Dendritic cell treated with granulocyte-macrophage colony-stimulating factor and Interleukin-4, amounts not matched to agents 40 ng/mL and 50 ng/mL, for 4 days (primary cell): ENCODE measurements around the gene CLSTN3.
"Not testable (repeated sequence)": the region's sequence is repeated elsewhere in the genome, so short reads cannot be mapped to it uniquely, and the experiment has no call there.

ENCODE experiments used
- H3K27ac Mint-ChIP-seq: one replicate; pipeline ENCODE4 v1.8.0; 2022; ENCODE audit warnings: mild to moderate bottlenecking, mixed read lengths
- H3K27me3 Mint-ChIP-seq: one replicate; pipeline ENCODE4 v1.8.0; 2022; ENCODE audit warnings: mild to moderate bottlenecking, mixed read lengths
- H3K36me3 Mint-ChIP-seq: one replicate; pipeline ENCODE4 v1.8.0; 2022; ENCODE audit warnings: low read depth, mixed read lengths
- H3K4me1 Mint-ChIP-seq: one replicate; pipeline ENCODE4 v1.8.0; 2022; ENCODE audit warnings: low read depth, mixed read lengths
- H3K4me3 Mint-ChIP-seq: one replicate; pipeline ENCODE4 v1.8.0; 2022; ENCODE audit warnings: mild to moderate bottlenecking, moderate library complexity, mixed read lengths
- H3K9me3 Mint-ChIP-seq: one replicate; pipeline ENCODE4 v1.8.0; 2022; ENCODE audit warnings: mixed read lengths
- intact Hi-C: fragments of 100-400 bp; cut with micrococcal nuclease; formaldehyde crosslinking; loops from one replicate; pipeline ENCODE4 v1.15.0; 2022

CLSTN3 gene

GRCh38 chr12:7096979-7097378 lies 33.2 kb upstream of the CLSTN3 start:
- Mint-ChIP-seq H3K4me3 (no peak overlapping the region), H3K4me1 (peaks cover 33% of the 10 kb centered on the region), H3K27ac (no peak overlapping the region), H3K27me3 (peaks cover 13% of the 10 kb centered on the region), H3K9me3 (no peaks in the 10 kb centered on the region), H3K36me3 (peaks cover 23% of the 10 kb centered on the region)
- intact Hi-C loops, result no loop called here

GRCh38 chr12:7099290-7099996 lies 30.7 kb upstream of the CLSTN3 start:
- peaks cover 10% of the 10 kb centered on the region for H3K27me3 Mint-ChIP-seq
- H3K9me3 Mint-ChIP-seq, result no peaks in the 10 kb centered on the region
- H3K27ac Mint-ChIP-seq, result peak overlapping the region; percentile 45
- H3K4me1 Mint-ChIP-seq, result peaks cover 35% of the 10 kb centered on the region
- H3K36me3 Mint-ChIP-seq, result peaks cover 42% of the 10 kb centered on the region
- intact Hi-C loops, result no loop called here
- no peak overlapping the region for H3K4me3 Mint-ChIP-seq

- intact Hi-C loops, result no loop called here
- H3K36me3 Mint-ChIP-seq, result peaks cover 48% of the 10 kb centered on the region
- no peak overlapping the region for H3K4me3 Mint-ChIP-seq
- H3K27me3 Mint-ChIP-seq, result peaks cover 6% of the 10 kb centered on the region
- H3K4me1 Mint-ChIP-seq, result peaks cover 30% of the 10 kb centered on the region
- H3K27ac Mint-ChIP-seq, result no peak overlapping the region
- no peaks in the 10 kb centered on the region for H3K9me3 Mint-ChIP-seq
These were observed 29.9 kb upstream of the CLSTN3 start for GRCh38 chr12:7100239-7100638.

DNA sequence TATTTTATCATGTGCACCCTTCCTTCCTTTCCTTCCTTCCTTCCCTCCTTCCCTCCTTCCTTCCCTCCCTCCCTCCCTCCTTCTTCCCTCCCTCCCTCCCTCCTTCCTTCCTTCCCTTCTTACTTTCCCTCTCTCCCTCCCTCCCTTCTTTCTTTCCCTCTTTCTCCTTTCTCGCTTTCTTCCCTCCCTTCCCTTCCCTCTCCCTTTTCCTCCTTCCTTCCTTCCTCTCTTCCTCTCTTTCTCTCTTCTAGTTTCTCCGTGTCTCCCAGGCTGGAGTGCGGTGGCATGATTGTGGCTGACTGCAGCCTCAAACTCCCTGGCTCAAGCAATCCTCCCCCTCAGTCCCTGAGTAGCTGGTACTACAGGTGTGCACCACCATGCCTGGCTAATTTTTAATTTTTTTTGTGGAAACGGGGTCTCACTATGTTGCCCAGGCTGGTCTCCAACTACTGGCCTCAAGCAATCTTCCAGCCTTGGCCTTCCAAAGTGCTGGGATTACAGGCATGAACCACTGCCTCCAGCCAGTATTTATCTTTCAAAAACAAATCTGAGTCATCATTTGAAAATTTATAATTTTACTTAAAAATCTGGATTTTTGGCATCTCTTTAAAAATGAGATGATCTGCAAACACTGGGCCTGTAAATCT lies 29.0 kb upstream of the CLSTN3 start:
- H3K4me1 Mint-ChIP-seq, result peaks cover 22% of the 10 kb centered on the region
- H3K4me3 Mint-ChIP-seq, result no peak overlapping the region
- H3K27ac Mint-ChIP-seq, result no peak overlapping the region

GRCh38 chr12:7101694-7102131 lies 28.5 kb upstream of the CLSTN3 start:
- Mint-ChIP-seq H3K27me3 (no peaks in the 10 kb centered on the region), H3K4me3 (no peak overlapping the region), H3K36me3 (peaks cover 61% of the 10 kb centered on the region), H3K27ac (no peak overlapping the region), H3K4me1 (peaks cover 22% of the 10 kb centered on the region), H3K9me3 (peaks cover 12% of the 10 kb centered on the region)
- intact Hi-C loops, result no loop called here

More for the DNA sequence above, 29.0 kb upstream of the CLSTN3 start:
- Mint-ChIP-seq H3K9me3 (peaks cover 7% of the 10 kb centered on the region), H3K36me3 (peaks cover 57% of the 10 kb centered on the region), H3K27me3 (peaks cover 1% of the 10 kb centered on the region)
- intact Hi-C loops, result no loop called here

GRCh38 chr12:7102582-7102981 lies 27.6 kb upstream of the CLSTN3 start:
- peaks cover 23% of the 10 kb centered on the region for H3K4me1 Mint-ChIP-seq
- H3K27ac Mint-ChIP-seq, result no peak overlapping the region
- H3K36me3 Mint-ChIP-seq, result peaks cover 55% of the 10 kb centered on the region
- H3K9me3 Mint-ChIP-seq, result peaks cover 12% of the 10 kb centered on the region
- no peaks in the 10 kb centered on the region for H3K27me3 Mint-ChIP-seq
- intact Hi-C loops, result no loop called here
- no peak overlapping the region for H3K4me3 Mint-ChIP-seq

DNA sequence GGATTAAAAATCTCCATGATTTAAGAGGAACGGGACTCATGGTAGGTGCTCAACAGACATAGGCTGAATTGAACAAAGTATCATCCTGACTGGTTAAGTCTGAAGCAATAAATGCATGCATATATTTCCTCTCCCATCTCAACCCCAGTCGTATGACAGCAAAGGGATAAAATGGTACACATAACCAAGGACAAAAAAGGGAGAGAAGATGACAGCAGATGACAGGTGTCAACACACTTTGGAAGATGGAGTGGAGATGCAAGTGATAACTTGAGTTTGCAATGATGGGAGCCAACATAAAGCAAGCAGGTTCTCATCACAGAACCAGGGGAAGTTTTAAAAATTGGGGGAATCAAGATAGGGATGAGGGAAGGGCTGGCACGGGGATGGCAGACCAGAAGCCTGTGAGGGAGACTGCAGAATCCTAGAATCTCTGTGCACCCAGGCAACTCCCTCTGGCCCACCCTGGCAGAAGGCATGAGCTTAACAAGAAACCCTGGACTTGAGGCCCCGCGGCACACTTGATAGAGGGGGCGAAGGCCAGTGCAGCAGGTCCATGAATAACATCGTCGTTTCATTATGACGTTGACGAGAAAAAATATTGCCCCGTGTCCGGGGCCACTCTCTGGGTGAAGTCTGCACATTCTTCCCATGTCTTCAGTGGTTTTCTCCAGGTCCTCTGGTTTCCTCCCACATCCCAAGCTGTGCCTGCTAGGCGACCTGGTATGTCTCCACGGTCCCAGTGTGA lies 26.2 kb upstream of the CLSTN3 start:
- Mint-ChIP-seq H3K4me3 (no peak overlapping the region), H3K27ac (no peak overlapping the region), H3K9me3 (peaks cover 12% of the 10 kb centered on the region), H3K27me3 (no peaks in the 10 kb centered on the region), H3K4me1 (peaks cover 32% of the 10 kb centered on the region), H3K36me3 (peaks cover 44% of the 10 kb centered on the region)
- intact Hi-C loops, result no loop called here

DNA sequence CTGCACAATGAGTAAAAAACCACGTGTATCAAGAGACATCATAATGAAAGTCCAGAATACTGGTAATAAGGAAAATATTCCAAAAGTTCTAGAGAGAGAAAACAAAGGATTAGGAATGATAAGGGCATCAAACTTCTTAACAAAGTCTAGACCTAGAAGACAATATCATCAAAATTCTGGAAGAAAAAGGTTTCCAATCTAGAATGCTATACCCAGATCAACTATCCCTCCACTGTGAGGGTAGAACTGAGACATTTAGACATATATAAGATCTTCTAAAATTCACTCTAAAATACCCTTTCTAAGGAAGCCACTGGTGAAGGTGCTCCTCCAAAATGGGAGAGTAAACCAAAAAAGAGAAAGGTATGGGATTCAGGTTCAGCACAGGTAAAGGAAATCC lies 24.1 kb upstream of the CLSTN3 start:
- H3K9me3 Mint-ChIP-seq, result peaks cover 12% of the 10 kb centered on the region
- H3K4me1 Mint-ChIP-seq, result peaks cover 40% of the 10 kb centered on the region
- H3K4me3 Mint-ChIP-seq, result no peak overlapping the region
- peaks cover 44% of the 10 kb centered on the region for H3K36me3 Mint-ChIP-seq
- intact Hi-C loops, result loop anchor here (5.0 kb wide), 1 partner anchor 44 kb away; the partner anchor contains the start of gene C1S
- H3K27me3 Mint-ChIP-seq, result no peaks in the 10 kb centered on the region
- H3K27ac Mint-ChIP-seq, result no peak overlapping the region

GRCh38 chr12:7107181-7107580 lies 23.0 kb upstream of the CLSTN3 start:
- intact Hi-C loops, result loop anchor here (5.0 kb wide), 1 partner anchor 45 kb away; the partner anchor contains the start of gene C1S
- peaks cover 12% of the 10 kb centered on the region for H3K9me3 Mint-ChIP-seq
- H3K27me3 Mint-ChIP-seq, H3K27ac Mint-ChIP-seq, H3K4me3 Mint-ChIP-seq: not testable (repeated sequence)
- H3K36me3 Mint-ChIP-seq, result peaks cover 37% of the 10 kb centered on the region
- peaks cover 40% of the 10 kb centered on the region for H3K4me1 Mint-ChIP-seq

- H3K36me3 Mint-ChIP-seq, result peaks cover 33% of the 10 kb centered on the region
- H3K9me3 Mint-ChIP-seq, result peaks cover 12% of the 10 kb centered on the region
- peak overlapping the region; percentile 83 for H3K27ac Mint-ChIP-seq
- no peaks in the 10 kb centered on the region for H3K27me3 Mint-ChIP-seq
- peaks cover 37% of the 10 kb centered on the region for H3K4me1 Mint-ChIP-seq
- peak overlapping the region; percentile 79 for H3K4me3 Mint-ChIP-seq
- intact Hi-C loops, result loop anchor here (5.0 kb wide), 1 partner anchor 45 kb away; the partner anchor contains the start of gene C1S
These were observed 22.6 kb upstream of the CLSTN3 start for GRCh38 chr12:7107636-7108002.

- Mint-ChIP-seq H3K27ac (peak overlapping the region; percentile 83), H3K36me3 (peaks cover 32% of the 10 kb centered on the region), H3K4me1 (peaks cover 31% of the 10 kb centered on the region), H3K4me3 (peak overlapping the region; percentile 79), H3K9me3 (peaks cover 12% of the 10 kb centered on the region), H3K27me3 (no peaks in the 10 kb centered on the region)
- intact Hi-C loops, result loop anchor here (5.0 kb wide), 1 partner anchor 46 kb away; the partner anchor contains the start of gene C1S
These were observed 22.0 kb upstream of the CLSTN3 start for GRCh38 chr12:7108003-7108795.

GRCh38 chr12:7108796-7109571 lies 21.2 kb upstream of the CLSTN3 start, which contains the start of gene C1RL:
Gene C1RL (minus strand): TSS chr12:7109214. CDS start chr12:7109180, 34 bp downstream.
- Mint-ChIP-seq H3K27me3 (peaks cover under 1% of the 10 kb centered on the region), H3K4me3 (peak within 1 kb of the TSS; percentile 79), H3K9me3 (peaks cover 12% of the 10 kb centered on the region), H3K4me1 (peaks cover 34% of the 10 kb centered on the region), H3K36me3 (peaks cover 25% of the 10 kb centered on the region), H3K27ac (peak within 1 kb of the TSS; percentile 83)
- intact Hi-C loops, result loop anchor here (5.0 kb wide), 1 partner anchor 47 kb away; the partner anchor contains the start of gene C1S
